ENCODE data around the gene PIP4K2B. TPM values are rescaled to one million over a fixed set of nuclear protein-coding genes. Genes with fewer than 3 reads are reported as not detected.
A peak's percentile ranks its signal among the peaks of the same experiment; 100 is the strongest.

Gene PIP4K2B
- total and polyA plus RNA-seq, 2 of the 8 experiments (the other 6 are each of a cell fraction or from before 2014, with no cell fraction given): 21.5 to 57.8 TPM

DNA sequence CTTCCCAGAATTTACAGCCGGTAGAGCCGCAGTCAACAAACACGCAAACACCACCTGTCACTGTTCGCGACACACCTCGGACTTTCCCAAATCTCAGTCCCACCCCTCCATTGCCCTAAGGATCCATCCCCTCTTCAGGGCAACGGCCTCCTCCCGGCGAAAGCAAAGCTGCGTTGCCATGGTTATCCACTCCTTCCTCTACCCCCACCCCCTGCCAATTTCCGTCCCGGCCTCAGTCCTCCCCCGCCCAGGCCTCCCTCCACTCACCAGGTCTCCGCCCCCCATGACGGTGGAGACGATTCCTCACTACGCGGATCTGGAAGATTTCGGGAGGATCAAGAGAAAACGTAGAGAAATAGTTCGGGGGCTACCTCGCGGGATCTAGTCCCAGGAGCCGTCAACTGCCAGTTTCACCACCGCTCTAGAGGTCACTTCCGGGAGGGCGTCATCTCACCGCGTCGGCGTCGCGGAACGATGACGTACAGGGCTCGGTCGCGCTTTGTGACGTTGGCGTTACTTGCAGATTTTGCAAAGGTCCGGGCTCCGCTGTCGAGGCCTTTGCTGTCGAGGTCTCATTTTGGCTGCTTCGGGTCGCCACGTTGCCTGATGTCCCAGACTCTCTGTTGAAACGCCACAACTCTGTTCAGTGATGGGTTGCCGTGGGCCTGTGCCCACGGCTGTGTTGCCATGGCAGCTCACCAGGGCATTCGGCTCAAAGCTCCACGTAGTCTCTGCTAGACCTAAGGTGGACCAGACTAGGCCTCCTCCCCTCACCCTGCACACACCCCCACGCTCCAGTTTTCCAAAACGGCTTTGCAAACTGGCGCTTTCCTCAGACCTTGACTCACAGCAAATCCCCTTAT lies 25.8 kb upstream of the PIP4K2B start, which contains the start of gene CWC25 (continued):
- TF ChIP-seq CBX8 (IDR thresholded peaks at IDR 0.05; ENCODE audit: borderline replicate concordance, low read depth, low read length): no peak
- TF ChIP-seq CREB1 (IDR thresholded peaks at IDR 0.05): peak; percentile 100
- peak; percentile 92 for TF ChIP-seq RBBP5 (IDR thresholded peaks at IDR 0.05; ENCODE audit: borderline replicate concordance, low read depth, low read length)
- TF ChIP-seq PHF8 (conservative IDR thresholded peaks at IDR 0.05; ENCODE audit: low read depth, low read length): peak; percentile 91
- peak; percentile 92 for TF ChIP-seq SAP30 (IDR thresholded peaks at IDR 0.05; ENCODE audit: insufficient read depth, insufficient replicate concordance, low read length)
- TF ChIP-seq POLR2A (IDR thresholded peaks at IDR 0.05; ENCODE audit: control extremely low read depth in 1 of 2, low read depth in 2 of 2, low read length in 2 of 2): peak; percentile 91 to 99
- no peak for TF ChIP-seq CBX5 (IDR thresholded peaks at IDR 0.05; ENCODE audit: low read depth, low read length)
- TF ChIP-seq KDM4A (IDR thresholded peaks at IDR 0.05; ENCODE audit: low read depth, low read length, severe bottlenecking): peak; percentile 100
- TF ChIP-seq HDAC6 (IDR thresholded peaks at IDR 0.05; ENCODE audit: low read depth, low read length): no peak
- TF ChIP-seq CHD1 (IDR thresholded peaks at IDR 0.05; ENCODE audit: low read depth, low read length): 0 out of 2 replicates have a peak, but pooled peaks have one; percentile 21
- TF ChIP-seq CEBPB (IDR thresholded peaks at IDR 0.05; ENCODE audit: low read depth, low read length): peak; percentile 45; the same call in 1 of the 2 replicates
- TF ChIP-seq SRF (IDR thresholded peaks at IDR 0.05; ENCODE audit: low read depth, low read length): peak; percentile 99

Measured in H1 (cell line).